OCI-LY7 (cell line): ENCODE data around the gene ANKRD62.

ENCODE experiments used
- CTCF ChIP-seq: fragments of 200-600 bp; sonication (generic); conservative IDR thresholded peaks from 2 replicates; pipeline ENCODE4 v1.5.1; 2014; ENCODE audit warnings: mild to moderate bottlenecking, antibody characterized with exemption, low read length, moderate library complexity, mixed read lengths
- EZH2phosphoT487 ChIP-seq: fragments of 200-600 bp; sonication (generic); IDR thresholded peaks from 2 replicates; pipeline ENCODE4 v1.6.1; 2018; ENCODE audit warnings: low read depth, borderline replicate concordance, mild to moderate bottlenecking, mixed run types, antibody characterized with exemption, low read length, moderate library complexity, mixed read lengths

DNA sequence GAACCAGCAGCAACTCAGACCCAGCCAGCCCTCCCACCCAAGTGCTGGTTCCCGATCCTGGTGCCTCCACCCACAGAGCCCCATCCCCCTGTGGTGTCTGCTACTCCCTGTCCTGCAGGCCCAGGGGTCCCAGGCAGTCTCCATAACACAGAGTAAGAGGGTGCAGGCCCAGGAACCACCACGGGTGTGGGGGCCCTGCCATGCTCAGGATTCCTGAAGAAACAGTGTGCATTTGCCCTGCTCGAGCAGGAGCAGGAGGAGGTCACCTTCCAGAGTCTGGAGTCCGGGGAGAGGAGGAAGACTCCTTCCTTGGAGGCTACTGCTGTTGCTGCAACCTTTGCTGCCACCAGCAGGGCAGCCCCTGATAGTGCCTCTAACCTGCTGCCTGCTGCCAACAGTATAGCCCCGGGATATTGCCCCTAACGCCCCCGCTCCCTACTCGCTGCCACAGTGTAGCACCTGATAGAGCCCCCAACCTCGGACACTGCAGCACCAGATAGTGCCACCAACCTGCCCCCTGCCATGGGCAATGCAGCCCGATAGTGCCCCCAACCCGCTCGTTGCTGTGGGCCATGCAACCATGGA lies 46.8 kb upstream of the ANKRD62 start:
- TF ChIP-seq CTCF (no peak), EZH2phosphoT487 (no peak)
